ENCODE measurements around the gene ELP6. TPM values are rescaled to one million over a fixed set of nuclear protein-coding genes. Genes with fewer than 3 reads are reported as not detected.

ELP6 gene
- total RNA-seq, 1 experiment from 2014 or later: 46.2 TPM

GRCh38 chr3:47479826-47480160, 33.7 kb downstream of the ELP6 start:
- Histone ChIP-seq H3K9me3 (ENCODE audit: low read depth, low read length, poor library complexity, severe bottlenecking) (no peaks in the 10 kb centered on the region), H3K27ac (ENCODE audit: low read depth, low read length, poor library complexity, severe bottlenecking) (no peak overlapping the region), H3K4me1 (ENCODE audit: insufficient read depth, low read length, poor library complexity, severe bottlenecking) (no peaks in the 10 kb centered on the region), H3K27me3 (replicated peaks; ENCODE audit: insufficient read depth, low read depth, low read length, poor library complexity) (no peaks in the 10 kb centered on the region), H3K36me3 (ENCODE audit: insufficient read depth, low read length, poor library complexity, severe bottlenecking) (no peaks in the 10 kb centered on the region), H3K4me3 (ENCODE audit: low read depth, low read length, poor library complexity, severe bottlenecking) (no peak overlapping the region)
- ChIA-PET POLR2A (ENCODE audit: low non-redundant PET) (no interaction called here), CTCF (no interaction called here)
- TF ChIP-seq CTCF (conservative IDR thresholded peaks at IDR 0.05; ENCODE audit: low read depth, low read length) (no peak), EZH2 (IDR thresholded peaks at IDR 0.05; ENCODE audit: borderline replicate concordance, low read depth, low read length, poor library complexity, severe bottlenecking) (no peak)
- intact Hi-C loops (cut with micrococcal nuclease; ENCODE audit: unreplicated experiment): loop anchor here (5.0 kb wide), 1 partner anchor 57 kb away; no protein-coding TSS in a partner anchor
- BruUV-seq (replicated peaks): no TSS peak
- no peak for DNase-seq (ENCODE audit: low spot score)

GRCh38 chr3:47478022-47478421, 35.5 kb downstream of the ELP6 start:
- Histone ChIP-seq H3K9me3 (ENCODE audit: low read depth, low read length, poor library complexity, severe bottlenecking) (no peaks in the 10 kb centered on the region), H3K4me1 (ENCODE audit: insufficient read depth, low read length, poor library complexity, severe bottlenecking) (no peaks in the 10 kb centered on the region), H3K4me3 (ENCODE audit: low read depth, low read length, poor library complexity, severe bottlenecking) (no peak overlapping the region), H3K27me3 (replicated peaks; ENCODE audit: insufficient read depth, low read depth, low read length, poor library complexity) (no peaks in the 10 kb centered on the region), H3K36me3 (ENCODE audit: insufficient read depth, low read length, poor library complexity, severe bottlenecking) (no peaks in the 10 kb centered on the region), H3K27ac (ENCODE audit: low read depth, low read length, poor library complexity, severe bottlenecking) (no peak overlapping the region)
- no peak for DNase-seq (ENCODE audit: low spot score)
- no peak for TF ChIP-seq EZH2 (IDR thresholded peaks at IDR 0.05; ENCODE audit: borderline replicate concordance, low read depth, low read length, poor library complexity, severe bottlenecking)
- TF ChIP-seq CTCF (conservative IDR thresholded peaks at IDR 0.05; ENCODE audit: low read depth, low read length): no peak
- POLR2A ChIA-PET (ENCODE audit: low non-redundant PET): interaction anchor here (0.6 kb wide), 1 partner anchor 501 kb away, joined by 6 read pairs; no protein-coding TSS in a partner anchor
- intact Hi-C loops (cut with micrococcal nuclease; ENCODE audit: unreplicated experiment): loop anchor here (5.0 kb wide), 1 partner anchor 56 kb away; no protein-coding TSS in a partner anchor
- CTCF ChIA-PET: no interaction called here
- no TSS peak for BruUV-seq (replicated peaks)

- Histone ChIP-seq H3K4me1 (ENCODE audit: insufficient read depth, low read length, poor library complexity, severe bottlenecking) (no peaks in the 10 kb centered on the region), H3K9me3 (ENCODE audit: low read depth, low read length, poor library complexity, severe bottlenecking) (no peaks in the 10 kb centered on the region), H3K36me3 (ENCODE audit: insufficient read depth, low read length, poor library complexity, severe bottlenecking) (no peaks in the 10 kb centered on the region), H3K4me3 (ENCODE audit: low read depth, low read length, poor library complexity, severe bottlenecking) (peak overlapping the region; percentile 69), H3K27ac (ENCODE audit: low read depth, low read length, poor library complexity, severe bottlenecking) (peak overlapping the region; percentile 70), H3K27me3 (replicated peaks; ENCODE audit: insufficient read depth, low read depth, low read length, poor library complexity) (no peaks in the 10 kb centered on the region)
- no TSS peak for BruUV-seq (replicated peaks)
- DNase-seq (ENCODE audit: low spot score): no peak
- ChIA-PET POLR2A (ENCODE audit: low non-redundant PET) (no interaction called here), CTCF (no interaction called here)
- intact Hi-C loops (cut with micrococcal nuclease; ENCODE audit: unreplicated experiment): loop anchor here (5.0 kb wide), 1 partner anchor 54 kb away; no protein-coding TSS in a partner anchor
- TF ChIP-seq CTCF (conservative IDR thresholded peaks at IDR 0.05; ENCODE audit: low read depth, low read length) (no peak), EZH2 (IDR thresholded peaks at IDR 0.05; ENCODE audit: borderline replicate concordance, low read depth, low read length, poor library complexity, severe bottlenecking) (no peak)
These were observed 36.8 kb downstream of the ELP6 start for GRCh38 chr3:47476644-47477199.

Data from A673 (cell line).